HG03354 (cell line): Measurements from ENCODE around the gene GRID1.
"Not testable (repeated sequence)": the region's sequence is repeated elsewhere in the genome, so short reads cannot be mapped to it uniquely, and the experiment has no call there.

ENCODE experiments used
- ATAC-seq: cut with Tn5 transposase; IDR thresholded peaks from one replicate; pipeline ENCODE4 v1.9.1; 2021; ENCODE audit warnings: mild to moderate bottlenecking; ENCODE audit not compliant: unreplicated experiment, poor library complexity, severe bottlenecking

The GRID1 gene

GRCh38 chr10:86110156-86110786 lies 256.3 kb downstream of the GRID1 start:
- no peak for ATAC-seq

DNA sequence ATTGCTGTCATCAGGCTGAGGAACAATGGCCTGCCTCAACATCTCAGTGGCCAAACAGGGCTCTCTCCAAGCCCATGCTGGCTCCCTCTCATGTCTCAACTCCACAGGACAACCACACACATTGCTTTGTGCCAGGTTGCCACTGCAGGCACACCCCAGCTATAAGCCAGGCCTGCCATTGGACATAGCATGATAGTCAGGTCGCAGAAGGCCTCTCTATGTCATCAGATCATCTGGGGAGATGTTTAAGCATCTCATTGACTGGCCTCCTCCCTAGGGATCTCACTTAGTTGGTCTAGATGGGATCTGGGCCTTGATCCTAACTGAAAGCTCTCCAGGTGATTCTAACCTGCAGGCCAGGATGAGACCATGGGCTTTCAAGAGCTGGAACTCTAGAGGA lies 257.2 kb downstream of the GRID1 start:
- ATAC-seq, result no peak

DNA sequence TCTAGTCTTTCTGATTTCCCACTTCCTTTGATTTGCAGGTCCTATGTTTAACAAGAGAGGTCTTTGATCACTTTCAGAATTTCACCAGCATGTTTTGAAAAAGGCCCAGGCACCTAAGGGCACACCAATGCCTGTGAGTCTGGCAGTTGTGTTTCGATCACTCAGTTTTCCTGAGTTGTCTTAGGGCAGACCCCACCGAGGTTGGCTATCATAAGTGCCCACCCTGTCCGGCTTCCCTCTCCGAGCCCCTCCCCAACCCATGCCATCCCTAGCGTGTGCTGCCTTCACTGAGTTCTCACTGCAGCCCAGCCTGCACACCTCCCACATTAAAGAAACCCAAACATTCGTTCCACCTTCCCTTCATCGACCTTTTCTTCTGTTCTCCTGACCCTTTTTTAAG lies 257.9 kb downstream of the GRID1 start:
- ATAC-seq, result no peak

DNA sequence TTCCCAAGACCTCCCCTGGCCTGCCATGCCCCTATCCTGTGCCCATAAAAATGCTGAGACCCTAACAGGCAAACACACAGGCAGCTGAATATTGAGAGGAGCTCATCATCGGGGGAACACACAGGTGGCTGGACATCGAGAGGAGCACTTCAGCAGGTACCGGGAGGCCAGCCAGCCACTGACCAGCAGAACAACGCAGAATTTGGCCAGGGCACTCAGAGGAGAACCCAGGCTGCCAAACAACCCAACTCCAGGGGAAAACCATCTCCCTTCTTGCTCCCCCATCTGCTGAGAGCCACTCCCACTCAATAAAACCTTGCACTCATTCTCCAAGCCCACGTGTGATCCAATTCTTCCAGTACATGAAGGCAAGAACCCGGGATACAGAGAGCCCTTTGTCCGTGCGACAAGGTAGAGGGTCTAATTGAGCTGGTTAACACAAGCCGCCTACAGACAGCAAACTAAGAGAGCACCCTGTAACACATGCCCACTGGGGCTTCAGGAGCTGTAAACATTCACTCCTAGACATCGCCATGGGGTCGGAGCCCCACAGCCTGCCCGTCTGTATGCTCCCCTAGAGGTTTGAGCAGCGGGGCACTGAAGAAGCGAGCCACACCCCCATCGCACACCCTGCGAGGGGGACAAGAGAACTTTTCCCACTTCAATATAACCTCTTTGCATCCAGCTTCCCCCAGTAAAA lies 258.8 kb downstream of the GRID1 start:
- not testable (repeated sequence) for ATAC-seq

GRCh38 chr10:86107131-86107530 lies 259.5 kb downstream of the GRID1 start:
- no peak for ATAC-seq

DNA sequence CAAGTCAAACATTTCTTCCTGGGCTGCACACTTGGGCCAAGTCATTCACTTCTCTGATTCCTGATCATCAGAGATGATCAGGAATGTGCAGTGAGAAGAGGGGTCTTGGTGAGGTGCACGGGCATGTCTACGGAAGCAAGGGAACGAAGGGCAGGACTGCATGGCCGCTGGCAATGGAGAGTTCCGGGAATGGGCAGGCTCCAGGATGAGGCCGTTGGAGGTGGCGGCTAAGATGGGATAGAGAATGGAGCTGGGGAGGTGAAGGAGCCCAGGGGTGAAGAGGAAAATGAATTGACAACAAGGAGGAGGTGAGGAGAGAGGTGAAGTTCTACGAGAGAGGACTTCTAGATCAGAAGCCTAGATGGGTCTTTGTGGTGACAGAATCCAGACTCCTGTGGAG lies 260.0 kb downstream of the GRID1 start:
- ATAC-seq, result no peak

- ATAC-seq, result no peak
These were observed 261.0 kb downstream of the GRID1 start for GRCh38 chr10:86105640-86106039.

- ATAC-seq, result no peak
These were observed 261.4 kb downstream of the GRID1 start for GRCh38 chr10:86105181-86105580.

GRCh38 chr10:86104611-86105145 lies 261.9 kb downstream of the GRID1 start:
- ATAC-seq, result no peak

- ATAC-seq, result no peak
These were observed 262.4 kb downstream of the GRID1 start for GRCh38 chr10:86104156-86104555.

DNA sequence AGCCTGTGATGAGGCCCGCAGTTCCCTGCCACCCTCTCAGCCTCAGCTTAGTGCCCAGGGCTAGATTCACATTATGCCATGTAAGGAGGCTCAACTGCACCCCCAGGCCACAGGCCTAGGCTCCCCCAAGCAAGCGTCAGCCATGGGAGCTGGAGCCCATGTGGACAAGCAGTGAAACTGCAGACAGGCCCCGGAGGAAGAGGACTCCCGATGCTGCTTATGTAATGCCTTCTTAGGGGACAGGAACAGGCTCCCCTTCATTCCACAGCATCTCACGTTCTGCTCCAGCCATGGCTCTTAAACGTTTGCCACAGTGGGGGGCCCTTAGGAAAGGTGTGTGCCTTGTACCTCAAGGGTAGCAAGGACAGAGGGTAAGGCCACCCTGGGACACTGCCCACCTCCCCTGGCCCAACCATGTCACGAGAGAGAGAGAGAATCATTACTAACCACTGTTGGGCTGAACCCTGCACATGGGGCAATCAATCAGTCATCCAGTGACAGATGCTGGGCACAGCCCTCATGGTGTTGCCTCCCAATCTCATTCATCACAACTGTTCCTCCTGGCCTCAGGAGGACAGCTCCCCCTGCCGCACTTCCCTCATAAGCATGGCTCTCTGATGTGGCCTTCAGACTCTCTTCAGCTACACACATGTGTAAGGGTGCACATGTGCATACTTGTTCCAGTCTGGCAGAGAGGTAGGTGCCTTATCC lies 263.0 kb downstream of the GRID1 start:
- no peak for ATAC-seq

DNA sequence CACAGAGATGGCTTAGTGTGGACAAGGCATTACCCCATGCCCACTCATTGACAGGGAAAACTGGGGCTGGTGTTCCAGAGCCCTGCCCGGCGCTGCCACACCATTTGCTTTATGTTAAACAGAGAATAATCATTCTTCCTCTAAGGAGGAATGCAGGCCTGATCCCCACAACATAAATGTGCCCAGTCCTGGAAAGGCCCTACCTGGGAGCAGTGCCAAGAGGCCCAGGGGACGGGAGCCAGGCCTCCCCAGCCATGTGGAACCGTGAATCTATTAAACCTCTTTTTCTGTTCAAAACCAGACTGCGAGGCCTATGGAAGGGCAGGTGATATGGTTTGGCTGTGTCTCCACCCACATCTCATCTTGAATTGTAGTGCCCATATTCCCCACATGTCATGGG lies 264.1 kb downstream of the GRID1 start:
- ATAC-seq, result no peak

DNA sequence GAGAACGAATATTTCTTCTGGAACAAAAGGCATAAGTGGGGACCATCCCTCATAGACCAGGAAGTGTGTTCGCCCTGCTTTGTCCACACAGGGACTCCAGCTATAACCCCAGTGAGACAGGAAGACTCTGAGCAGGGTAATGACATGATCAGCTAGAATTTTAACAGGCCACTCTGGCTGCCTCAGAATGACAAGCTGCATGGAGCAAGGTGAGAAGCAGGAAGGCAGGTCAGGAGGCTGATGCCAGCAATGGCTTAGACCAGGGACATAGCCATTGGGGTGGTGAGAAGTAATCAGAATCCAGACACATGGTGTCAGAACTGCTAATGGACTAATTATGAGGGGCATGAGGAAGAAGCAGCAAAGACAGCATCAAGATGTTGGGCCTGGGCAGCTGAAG lies 264.6 kb downstream of the GRID1 start:
- ATAC-seq, result no peak

GRCh38 chr10:86100581-86101061 lies 266.0 kb downstream of the GRID1 start:
- ATAC-seq, result peak; percentile 77

DNA sequence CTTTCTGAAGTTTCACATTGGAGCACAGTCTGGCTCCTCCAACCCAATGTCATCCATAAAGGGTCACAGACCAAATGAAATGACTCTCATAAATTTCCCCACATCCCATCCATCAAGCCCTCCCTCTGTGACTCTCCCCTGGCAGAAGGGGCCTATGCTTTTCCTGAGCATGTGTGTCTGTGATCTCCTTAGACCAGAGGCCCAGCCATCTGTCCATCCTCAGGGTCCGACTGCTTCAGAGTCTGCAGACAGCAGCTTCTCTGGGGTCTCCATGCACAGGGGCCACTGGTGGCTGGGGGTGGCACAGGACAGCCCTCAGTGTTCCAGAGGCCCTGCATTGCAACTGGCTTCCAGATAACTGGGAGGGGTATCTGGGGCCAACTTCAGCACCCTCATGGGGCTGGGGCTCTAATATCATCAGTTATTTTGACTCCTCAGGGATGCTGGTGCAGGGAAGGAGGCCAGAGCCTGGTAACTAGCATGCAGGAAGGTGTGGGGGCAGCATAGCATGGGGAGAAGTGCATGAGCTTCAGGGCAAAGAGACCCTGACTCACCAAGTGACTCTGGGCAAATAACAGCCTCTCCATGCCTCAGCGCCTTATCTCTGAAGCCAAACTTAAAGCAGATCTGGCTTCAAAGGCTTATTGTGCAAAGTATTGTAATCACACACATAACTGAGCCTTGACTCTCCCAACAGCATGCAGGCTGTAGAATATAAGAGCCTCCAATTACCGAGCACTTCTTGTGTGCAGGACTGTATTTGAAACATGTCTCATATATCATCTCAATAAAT lies 266.9 kb downstream of the GRID1 start:
- ATAC-seq, result no peak

DNA sequence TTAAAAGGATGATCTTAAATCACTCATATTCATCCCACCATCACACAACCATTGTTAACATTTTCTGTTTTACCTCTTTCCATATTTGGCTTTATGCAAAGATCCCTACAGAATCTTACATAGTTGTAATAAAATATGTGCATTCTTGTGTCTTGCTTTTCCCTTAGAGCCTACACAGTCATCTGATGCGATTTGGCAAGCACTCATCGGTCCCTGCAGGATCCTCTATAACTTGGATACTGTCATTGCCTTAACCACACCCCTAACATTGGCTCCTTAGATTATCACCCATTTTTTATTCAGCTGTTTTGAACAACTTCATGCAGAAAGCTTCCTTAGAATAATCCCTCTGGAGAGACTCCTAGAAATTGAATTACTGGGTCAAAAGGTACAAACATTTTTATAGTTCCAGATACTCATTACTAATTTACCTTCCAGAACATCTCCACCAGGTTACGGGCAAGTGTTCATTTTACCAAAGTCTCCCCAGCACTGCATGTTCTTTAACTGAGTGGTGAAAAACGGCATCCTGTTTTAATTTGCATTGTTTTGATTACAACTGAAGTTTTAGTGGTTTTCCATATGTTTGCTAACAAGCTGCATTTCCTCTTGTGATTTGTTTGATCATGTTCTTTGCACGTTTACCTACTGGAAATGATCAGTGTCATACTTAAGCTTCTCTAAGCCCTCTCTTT lies 268.3 kb downstream of the GRID1 start:
- no peak for ATAC-seq

DNA sequence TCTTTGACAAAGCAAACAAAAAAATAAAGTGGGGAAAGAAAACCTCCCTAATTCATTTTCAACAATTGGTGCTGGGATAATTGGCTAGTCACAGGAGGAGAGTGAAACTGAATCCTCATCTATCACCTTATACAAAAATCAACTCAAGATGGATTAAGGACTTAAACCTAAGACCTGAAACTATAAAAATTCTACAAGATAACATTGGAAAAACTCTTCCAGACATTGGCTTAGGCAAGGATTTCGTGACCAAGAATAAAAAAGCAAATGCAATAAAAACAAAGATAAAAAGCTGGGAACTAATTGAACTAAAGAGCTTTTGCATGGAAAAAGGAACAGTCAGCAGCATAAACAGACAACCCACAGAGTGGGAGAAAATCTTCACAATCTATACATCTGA lies 271.5 kb downstream of the GRID1 start:
- not testable (repeated sequence) for ATAC-seq

DNA sequence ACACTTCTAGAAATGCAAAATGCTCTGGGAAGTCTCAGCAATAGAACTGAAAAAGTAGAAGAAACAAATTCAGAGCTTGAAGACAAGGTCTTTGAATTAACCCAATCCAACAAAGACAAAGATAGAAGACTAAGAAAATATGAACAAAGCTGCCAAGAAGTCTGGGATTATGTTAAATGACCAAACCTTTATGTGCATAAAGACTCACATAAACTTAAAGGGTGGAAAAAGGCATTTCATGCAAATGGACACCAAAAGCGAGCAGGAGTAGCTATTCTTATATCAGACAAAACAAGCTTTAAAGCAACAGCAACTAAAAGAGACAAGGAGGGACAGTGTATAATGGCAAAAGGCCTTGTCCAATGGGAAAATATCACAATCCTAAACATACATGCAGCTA lies 274.3 kb downstream of the GRID1 start:
- not testable (repeated sequence) for ATAC-seq

- no peak for ATAC-seq
These were observed 275.4 kb downstream of the GRID1 start for GRCh38 chr10:86091216-86091615.
